GM19193 (cell line): ENCODE measurements around the gene ARHGAP15.

Experiments
- POLR2A ChIP-seq: IDR thresholded peaks from 4 replicates; pipeline ENCODE4 v1.6.1; 2011; ENCODE audit not compliant: insufficient read depth, insufficient read length; ENCODE audit errors: extremely low read depth

Gene ARHGAP15

DNA sequence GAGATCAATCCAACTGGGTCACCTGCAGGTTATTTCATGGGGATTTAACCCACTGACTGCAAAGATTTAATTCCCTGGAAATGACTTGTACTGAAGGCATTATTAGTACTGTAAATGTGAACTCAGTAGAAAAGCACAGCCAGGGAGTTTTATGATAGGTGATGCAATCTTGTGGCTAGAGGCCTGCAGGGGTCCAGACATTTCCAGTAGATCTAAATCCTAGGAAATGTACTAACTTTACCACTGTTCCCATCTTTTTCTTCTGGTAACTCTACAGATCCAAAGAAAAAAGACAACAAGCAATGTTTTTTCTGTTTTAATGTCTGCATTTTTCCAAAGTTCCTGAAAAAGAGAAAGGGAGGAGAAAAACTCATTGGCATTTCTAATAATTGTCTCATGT is 500.1 kb downstream of the ARHGAP15 start:
- TF ChIP-seq POLR2A: no peak

DNA sequence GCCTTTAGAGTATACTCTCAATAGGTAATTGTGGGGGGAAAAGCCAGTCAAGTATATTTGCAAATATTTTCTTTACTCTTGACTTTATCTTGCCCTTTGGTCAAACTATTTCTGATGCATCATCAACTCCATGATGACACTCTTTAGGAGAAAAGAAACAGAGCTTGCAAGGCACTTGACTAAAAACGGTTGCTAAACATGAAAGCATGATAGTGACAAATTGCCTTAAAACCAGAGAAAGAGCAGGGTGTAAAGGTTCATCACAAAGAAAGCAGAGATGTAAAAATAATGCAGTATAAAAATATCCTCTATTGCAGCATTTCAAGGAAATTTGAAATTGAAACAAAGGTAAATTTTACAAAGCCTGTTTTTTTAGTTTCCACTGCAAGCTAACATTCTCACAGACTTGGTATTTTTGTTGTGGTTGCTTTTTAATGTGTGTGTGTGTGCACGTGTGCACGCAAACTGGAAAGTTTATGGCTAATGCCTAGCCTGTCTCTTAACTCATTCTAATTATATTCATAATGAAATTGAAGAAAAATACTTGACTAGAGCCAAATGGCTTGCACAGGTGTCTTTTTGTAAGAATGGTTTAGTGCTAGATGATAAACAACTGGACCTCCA is 503.6 kb downstream of the ARHGAP15 start:
- TF ChIP-seq POLR2A: no peak

DNA sequence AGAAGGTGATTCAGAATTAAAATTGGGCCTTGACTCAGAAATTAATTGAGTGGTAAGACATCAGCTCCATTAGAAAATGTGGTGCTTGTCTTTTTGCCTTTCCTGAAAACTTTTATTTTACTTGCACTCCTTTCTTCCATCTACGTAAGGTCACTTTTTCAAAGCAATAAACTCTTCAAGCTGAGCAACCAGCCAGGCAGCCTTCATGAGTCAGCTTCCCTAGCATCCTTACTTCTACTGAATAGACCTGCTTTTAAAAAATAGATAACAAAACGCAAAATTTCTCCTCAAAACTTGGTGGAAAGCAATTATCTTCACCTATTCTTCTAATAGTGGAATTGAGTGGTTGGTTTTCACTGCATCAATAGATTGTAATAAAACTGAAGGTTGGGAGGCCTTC is 504.2 kb downstream of the ARHGAP15 start:
- no peak for TF ChIP-seq POLR2A

DNA sequence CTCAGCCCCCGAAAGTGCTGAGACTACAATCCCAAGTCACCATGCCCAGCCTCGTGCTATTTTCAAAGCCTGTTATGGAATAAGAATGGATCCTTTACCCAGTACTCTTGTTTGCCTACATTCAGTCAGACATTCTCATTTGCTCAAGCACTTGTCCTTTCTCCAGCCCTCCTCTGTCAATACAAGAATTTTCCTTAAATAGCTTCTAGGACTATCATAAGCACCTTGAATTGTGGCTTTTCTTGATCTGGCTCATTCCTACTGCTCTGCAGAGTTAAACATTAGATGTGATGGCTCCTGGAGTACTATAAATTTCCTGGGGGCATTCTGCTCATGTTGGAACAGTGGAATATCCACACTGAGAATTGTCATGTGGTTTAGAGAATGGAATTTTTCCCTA is 506.1 kb downstream of the ARHGAP15 start:
- no peak for TF ChIP-seq POLR2A

DNA sequence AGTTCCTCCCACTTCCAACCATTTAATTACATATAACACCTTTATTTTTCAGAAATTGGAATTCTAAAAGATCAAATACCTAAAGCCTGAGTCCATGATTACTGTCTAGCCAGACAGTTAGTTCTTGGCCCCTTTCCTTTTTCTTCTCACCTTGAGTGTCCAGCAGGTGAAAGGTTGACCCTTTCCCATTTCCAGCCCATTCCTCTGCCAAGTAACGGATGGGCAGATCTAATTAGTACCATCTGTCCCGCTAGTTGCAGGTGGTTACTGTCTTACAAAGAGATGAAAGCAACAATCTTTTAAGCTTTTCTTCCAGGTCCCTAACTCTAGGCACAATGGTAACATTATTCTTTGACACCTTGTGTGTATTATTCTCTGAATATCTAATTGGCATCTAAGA is 506.7 kb downstream of the ARHGAP15 start:
- TF ChIP-seq POLR2A: no peak

DNA sequence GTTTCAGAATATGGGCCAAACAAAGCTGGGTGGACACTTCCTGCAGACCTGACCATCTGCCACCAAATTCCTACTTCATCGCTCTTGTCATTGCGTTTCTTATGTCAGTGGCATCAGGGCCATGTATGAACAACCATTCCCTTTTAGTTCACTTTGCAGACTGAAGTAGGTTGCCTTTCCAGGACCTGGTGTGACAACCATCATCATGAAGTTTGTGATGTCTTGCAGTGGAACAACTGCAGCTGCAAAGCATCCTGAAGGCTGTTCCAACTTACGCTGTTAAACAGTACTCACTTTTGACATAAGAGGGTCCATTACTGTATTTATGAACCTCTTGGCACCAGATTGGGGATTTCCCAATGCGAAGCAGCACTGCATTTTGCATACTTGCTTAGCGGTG is 511.6 kb downstream of the ARHGAP15 start:
- no peak for TF ChIP-seq POLR2A

DNA sequence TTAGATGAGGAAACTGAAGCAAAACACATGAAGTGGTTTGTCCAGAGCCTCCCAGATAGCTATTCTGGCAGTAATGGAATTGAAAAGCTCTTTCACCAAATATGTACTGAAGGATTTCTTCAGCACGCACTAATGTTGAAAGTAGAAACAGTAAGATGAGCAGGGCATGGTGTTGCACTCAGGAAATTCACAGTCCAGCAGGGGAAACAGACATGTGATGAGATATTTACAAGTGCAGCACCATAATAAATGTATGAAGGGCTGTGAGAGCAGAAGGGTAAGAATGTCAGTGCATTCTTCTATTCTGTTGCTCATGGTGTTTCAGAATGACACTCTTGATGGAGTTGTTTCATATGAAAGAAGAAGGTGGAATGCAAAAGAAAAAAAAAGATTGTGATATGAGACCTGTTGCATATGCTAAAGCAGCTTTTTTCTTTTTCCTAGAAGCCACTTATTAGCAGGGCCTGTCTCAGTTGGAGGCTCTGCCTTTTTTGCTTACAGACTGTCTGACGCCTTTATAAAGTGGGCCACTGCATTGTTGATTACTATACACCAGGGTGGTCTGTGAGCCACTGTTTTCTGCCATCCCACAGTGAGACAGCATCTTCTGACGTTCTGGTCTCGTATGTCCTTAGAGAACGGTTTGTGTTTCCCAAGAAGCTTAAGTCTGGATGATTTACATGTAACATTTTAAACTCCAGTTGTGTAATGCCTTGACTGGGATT is 516.9 kb downstream of the ARHGAP15 start:
- TF ChIP-seq POLR2A: no peak

DNA sequence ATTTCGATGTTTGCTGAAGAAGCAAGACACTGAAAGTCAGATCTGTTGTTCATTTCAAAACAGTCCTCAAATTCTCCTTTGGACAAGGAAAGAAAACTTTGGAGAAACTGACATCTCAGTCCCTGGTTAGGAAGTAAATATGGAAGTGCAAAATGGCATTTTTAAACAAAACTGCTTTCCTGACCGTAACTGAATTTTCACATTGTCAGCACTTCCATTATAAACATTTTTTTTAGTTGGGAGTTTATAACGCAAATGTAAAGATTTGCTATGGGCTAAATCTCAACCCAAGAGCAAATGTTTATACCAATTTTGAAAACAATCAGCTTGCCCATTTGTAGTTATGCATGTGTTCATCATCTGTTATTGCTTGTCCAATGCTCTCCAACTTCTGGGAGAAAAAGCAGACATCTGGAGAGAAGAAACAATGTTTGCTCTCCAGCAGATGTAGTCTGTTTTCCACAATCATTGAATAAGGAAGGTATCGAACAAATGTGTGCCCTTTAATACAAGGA is 520.1 kb downstream of the ARHGAP15 start:
- no peak for TF ChIP-seq POLR2A

DNA sequence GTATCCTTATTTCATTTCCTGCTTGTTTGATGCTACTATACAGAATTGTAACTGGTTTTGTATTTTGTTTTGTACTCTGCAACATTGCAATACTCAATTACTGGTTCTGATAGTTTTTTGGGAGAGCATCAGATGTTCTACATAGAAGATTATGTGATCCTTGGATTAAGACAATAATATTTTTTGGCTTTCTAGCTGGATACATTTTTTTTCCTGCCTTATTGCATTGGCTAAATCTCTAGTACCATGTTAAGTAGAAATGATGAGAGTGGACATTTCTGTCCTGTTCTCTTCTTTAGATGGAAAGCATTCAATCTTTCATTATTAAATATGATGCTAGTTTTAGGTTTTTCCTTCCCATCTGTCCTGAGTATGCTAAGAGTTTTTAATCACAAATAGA is 523.5 kb downstream of the ARHGAP15 start:
- no peak for TF ChIP-seq POLR2A

DNA sequence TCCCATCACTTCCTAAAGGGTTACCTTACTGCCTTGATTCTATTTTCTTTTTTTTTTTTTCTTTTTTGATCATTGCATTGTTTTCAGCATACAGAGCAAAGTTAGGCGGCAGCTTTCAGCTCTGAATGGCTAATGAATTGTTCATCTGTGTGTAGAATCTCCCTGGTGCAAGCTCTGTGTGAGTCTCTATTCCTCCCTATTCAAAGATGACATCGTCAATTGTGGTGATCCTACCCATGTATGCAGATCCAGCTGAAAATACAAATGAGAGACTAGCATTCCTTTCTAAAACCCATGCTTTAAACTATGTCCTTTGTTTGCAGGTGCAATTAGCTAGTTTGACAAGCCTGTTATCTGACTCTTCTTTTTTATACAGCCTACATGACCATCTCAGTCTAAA is 539.0 kb downstream of the ARHGAP15 start:
- TF ChIP-seq POLR2A: no peak

DNA sequence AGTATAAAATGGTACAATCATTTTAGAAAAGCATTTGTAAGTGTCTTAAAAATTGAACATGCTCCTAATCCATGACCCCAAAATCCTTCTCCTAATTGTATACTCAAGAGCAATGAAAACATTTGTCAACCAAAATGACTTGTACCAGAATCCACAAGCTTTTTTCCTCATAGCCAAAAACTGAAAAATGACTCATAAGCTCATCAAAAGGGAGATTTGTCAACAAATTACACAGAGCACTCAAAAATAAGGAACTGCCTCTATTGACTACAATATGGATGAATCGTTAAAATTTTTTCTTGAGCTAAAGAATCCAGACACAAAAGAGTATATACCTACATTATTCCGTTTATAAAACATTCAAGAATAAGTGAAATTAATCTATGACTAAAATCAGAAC is 544.8 kb downstream of the ARHGAP15 start:
- no peak for TF ChIP-seq POLR2A

DNA sequence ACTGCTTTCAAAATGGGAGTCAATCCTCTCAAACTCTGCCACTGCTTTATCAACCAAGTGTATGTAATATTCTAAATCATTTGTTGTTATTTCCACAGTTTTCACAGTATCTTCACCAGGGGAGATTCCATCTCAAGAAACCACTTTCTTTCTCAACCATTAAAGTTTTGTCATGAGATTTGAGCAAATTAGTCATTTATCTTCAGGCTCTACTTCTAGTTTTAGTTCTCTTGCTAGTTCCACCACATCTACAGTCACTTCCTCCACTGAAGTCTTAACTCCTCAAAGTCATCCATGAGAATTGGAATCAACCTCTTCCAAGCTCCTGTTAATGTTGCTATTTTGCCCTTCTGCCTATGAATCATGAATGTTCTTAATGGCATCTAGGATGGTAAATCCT is 545.8 kb downstream of the ARHGAP15 start:
- no peak for TF ChIP-seq POLR2A

DNA sequence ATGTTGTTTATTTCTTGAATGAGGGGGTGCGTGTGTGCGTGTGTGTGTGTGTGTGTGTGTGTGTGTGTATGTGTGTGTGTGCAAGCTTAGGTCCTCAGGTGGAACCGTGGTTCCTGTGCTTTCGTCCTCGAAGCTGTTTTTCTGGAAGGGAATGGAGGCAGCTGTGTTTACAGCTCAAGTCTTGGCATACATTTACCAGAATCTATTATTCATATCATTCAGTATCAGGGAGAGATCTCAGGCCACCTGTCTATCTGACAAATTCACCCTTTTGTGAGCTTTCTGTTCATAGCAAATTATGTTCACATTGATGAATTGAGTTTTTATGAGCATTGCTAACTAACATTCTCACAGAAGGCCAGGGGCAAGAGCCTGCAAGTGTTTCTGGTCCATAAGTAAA is 550.4 kb downstream of the ARHGAP15 start:
- no peak for TF ChIP-seq POLR2A

DNA sequence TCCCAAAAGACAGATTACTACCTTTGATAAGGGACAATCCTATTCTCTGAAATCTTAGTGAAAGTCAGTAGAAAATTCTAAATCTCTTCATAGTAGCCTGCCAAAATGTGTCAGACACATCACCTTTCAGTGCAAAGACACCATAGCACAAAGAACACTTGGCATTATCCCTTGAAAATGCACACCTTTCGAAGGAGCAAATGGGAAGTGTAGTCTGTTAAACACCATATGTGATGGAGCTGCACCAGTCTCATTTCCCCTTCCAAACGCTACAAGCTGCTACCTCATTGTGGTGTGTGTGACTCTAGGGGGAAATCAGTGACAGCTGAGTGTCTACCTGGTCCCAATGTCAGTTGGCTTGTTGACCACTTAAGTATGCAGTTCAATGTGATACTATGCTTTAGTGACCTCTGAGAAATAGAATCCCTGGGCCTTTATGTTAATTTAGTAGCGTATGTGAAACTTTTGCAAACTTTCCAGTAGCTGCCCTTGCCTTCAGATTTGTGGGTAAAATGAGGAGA is 551.7 kb downstream of the ARHGAP15 start:
- TF ChIP-seq POLR2A: no peak

DNA sequence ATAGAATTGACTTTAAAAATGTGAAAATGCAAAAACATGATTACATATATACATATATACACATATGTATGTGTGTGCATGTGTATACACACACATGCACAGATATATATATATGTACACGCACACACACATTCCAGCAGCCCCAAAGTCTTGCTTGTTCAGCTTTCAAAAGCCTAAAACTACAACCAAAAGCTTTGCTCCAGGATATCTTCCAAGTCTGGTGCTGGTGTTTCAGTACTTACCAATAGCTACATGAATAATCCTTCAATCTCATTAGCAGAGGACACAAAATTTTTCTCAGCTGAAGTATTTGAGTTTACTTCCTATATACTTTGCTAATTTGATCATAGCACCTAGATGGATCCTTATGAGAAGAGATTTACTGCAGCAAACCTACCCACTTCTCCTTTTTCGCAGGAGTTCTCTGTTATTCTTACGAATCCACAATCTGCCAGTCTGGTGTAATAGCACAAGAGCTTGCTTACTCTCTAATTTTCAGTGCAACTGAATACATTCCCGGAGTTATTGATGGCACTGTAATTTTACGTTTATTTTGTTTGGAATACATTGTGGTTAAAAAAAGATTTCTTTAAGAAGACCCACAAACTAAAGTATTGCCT is 553.3 kb downstream of the ARHGAP15 start:
- TF ChIP-seq POLR2A: no peak

DNA sequence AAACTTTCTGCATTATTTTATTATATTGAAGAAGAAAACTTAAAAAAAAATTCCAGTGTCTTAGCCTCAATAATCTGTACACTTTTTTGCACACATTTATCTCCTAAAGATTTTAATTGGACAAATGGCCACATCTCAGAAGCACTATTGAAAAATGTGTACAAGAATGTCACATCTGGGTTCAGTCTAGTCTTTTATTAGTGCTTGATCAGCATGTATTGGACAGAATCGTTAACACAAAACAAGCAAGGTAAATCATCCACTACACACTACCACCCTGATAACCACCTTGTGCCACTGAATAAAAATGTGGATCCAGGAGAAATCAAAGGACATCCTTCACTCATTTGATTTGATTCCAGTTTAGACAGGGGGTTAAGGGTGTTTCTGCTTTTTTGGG is 554.8 kb downstream of the ARHGAP15 start:
- no peak for TF ChIP-seq POLR2A
